Measurements from ENCODE around the gene TBR1. TPM values are rescaled to one million over a fixed set of nuclear protein-coding genes. Genes with fewer than 3 reads are reported as not detected.

TBR1 gene
- total and polyA plus RNA-seq, 2 experiments from 2014 or later, result not detected

DNA sequence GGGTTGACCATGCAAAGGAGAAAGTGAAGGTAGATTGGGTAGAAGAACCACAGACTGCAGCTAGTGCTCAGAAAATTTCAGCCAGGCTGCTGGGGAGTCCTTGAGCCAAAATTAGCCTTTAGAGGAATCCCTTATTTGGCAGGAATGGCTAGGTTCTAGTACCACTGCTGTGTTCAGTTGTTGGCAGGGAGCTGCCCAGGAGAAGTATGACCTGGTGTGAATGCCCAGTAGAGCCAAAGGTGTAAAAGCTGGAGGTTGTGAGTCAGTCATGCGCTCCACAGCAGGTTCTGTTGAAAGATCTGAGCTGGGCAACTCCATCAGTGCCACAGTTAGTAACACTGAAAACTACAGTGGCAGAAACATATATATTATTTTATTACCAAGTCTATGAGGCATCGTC, 36.4 kb upstream of the TBR1 start:
- 0 out of 2 replicates have a peak, but pooled peaks cover 3% of the 10 kb centered on the region for H3K79me2 ChIP-seq (replicated peaks; ENCODE audit: insufficient read depth)
- H3K27me3 Mint-ChIP-seq (ENCODE audit: insufficient read depth, low read depth, poor library complexity), result no peaks in the 10 kb centered on the region
- H3K4me1 Mint-ChIP-seq, result peaks cover 15% of the 10 kb centered on the region
- DNase-seq (ENCODE audit: low spot score) (no peak), ATAC-seq (no peak)
- H3K36me3 ChIP-seq (ENCODE audit: insufficient read depth), result no peaks in the 10 kb centered on the region
- H3K9me2 ChIP-seq (ENCODE audit: insufficient read depth), result no peaks in the 10 kb centered on the region
- H3K36me3 Mint-ChIP-seq (ENCODE audit: low read depth), result no peaks in the 10 kb centered on the region; the same call in 2 of the 3 replicates
- TF ChIP-seq ZNF114 (CRISPR knock-in tag; IDR thresholded peaks at IDR 0.05) (no peak), EZH2phosphoT487 (IDR thresholded peaks at IDR 0.05; ENCODE audit: unreplicated experiment) (no peak), JUNB (IDR thresholded peaks at IDR 0.05; ENCODE audit: unreplicated experiment) (no peak), ZNF331 (CRISPR knock-in tag; IDR thresholded peaks at IDR 0.05; ENCODE audit: low read depth) (no peak), CREB1 (CRISPR knock-in tag; IDR thresholded peaks at IDR 0.05; ENCODE audit: low read depth) (no peak), NANOG (IDR thresholded peaks at IDR 0.05; ENCODE audit: borderline replicate concordance) (no peak), STAT1 (IDR thresholded peaks at IDR 0.05; ENCODE audit: unreplicated experiment) (no peak), EZH2 (IDR thresholded peaks at IDR 0.05; ENCODE audit: low read depth, unreplicated experiment) (no peak), POLR2AphosphoS5 (IDR thresholded peaks at IDR 0.05; ENCODE audit: low read depth) (no peak)
- TF ChIP-seq, protein P1, sequence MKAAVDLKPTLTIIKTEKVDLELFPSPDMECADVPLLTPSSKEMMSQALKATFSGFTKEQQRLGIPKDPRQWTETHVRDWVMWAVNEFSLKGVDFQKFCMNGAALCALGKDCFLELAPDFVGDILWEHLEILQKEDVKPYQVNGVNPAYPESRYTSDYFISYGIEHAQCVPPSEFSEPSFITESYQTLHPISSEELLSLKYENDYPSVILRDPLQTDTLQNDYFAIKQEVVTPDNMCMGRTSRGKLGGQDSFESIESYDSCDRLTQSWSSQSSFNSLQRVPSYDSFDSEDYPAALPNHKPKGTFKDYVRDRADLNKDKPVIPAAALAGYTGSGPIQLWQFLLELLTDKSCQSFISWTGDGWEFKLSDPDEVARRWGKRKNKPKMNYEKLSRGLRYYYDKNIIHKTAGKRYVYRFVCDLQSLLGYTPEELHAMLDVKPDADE (IDR thresholded peaks at IDR 0.05), result no peak
- TF ChIP-seq, protein P2, sequence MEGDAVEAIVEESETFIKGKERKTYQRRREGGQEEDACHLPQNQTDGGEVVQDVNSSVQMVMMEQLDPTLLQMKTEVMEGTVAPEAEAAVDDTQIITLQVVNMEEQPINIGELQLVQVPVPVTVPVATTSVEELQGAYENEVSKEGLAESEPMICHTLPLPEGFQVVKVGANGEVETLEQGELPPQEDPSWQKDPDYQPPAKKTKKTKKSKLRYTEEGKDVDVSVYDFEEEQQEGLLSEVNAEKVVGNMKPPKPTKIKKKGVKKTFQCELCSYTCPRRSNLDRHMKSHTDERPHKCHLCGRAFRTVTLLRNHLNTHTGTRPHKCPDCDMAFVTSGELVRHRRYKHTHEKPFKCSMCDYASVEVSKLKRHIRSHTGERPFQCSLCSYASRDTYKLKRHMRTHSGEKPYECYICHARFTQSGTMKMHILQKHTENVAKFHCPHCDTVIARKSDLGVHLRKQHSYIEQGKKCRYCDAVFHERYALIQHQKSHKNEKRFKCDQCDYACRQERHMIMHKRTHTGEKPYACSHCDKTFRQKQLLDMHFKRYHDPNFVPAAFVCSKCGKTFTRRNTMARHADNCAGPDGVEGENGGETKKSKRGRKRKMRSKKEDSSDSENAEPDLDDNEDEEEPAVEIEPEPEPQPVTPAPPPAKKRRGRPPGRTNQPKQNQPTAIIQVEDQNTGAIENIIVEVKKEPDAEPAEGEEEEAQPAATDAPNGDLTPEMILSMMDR (conservative IDR thresholded peaks at IDR 0.05; ENCODE audit: low read depth in 2 of 2), result no peak
- TF ChIP-seq, protein P3, sequence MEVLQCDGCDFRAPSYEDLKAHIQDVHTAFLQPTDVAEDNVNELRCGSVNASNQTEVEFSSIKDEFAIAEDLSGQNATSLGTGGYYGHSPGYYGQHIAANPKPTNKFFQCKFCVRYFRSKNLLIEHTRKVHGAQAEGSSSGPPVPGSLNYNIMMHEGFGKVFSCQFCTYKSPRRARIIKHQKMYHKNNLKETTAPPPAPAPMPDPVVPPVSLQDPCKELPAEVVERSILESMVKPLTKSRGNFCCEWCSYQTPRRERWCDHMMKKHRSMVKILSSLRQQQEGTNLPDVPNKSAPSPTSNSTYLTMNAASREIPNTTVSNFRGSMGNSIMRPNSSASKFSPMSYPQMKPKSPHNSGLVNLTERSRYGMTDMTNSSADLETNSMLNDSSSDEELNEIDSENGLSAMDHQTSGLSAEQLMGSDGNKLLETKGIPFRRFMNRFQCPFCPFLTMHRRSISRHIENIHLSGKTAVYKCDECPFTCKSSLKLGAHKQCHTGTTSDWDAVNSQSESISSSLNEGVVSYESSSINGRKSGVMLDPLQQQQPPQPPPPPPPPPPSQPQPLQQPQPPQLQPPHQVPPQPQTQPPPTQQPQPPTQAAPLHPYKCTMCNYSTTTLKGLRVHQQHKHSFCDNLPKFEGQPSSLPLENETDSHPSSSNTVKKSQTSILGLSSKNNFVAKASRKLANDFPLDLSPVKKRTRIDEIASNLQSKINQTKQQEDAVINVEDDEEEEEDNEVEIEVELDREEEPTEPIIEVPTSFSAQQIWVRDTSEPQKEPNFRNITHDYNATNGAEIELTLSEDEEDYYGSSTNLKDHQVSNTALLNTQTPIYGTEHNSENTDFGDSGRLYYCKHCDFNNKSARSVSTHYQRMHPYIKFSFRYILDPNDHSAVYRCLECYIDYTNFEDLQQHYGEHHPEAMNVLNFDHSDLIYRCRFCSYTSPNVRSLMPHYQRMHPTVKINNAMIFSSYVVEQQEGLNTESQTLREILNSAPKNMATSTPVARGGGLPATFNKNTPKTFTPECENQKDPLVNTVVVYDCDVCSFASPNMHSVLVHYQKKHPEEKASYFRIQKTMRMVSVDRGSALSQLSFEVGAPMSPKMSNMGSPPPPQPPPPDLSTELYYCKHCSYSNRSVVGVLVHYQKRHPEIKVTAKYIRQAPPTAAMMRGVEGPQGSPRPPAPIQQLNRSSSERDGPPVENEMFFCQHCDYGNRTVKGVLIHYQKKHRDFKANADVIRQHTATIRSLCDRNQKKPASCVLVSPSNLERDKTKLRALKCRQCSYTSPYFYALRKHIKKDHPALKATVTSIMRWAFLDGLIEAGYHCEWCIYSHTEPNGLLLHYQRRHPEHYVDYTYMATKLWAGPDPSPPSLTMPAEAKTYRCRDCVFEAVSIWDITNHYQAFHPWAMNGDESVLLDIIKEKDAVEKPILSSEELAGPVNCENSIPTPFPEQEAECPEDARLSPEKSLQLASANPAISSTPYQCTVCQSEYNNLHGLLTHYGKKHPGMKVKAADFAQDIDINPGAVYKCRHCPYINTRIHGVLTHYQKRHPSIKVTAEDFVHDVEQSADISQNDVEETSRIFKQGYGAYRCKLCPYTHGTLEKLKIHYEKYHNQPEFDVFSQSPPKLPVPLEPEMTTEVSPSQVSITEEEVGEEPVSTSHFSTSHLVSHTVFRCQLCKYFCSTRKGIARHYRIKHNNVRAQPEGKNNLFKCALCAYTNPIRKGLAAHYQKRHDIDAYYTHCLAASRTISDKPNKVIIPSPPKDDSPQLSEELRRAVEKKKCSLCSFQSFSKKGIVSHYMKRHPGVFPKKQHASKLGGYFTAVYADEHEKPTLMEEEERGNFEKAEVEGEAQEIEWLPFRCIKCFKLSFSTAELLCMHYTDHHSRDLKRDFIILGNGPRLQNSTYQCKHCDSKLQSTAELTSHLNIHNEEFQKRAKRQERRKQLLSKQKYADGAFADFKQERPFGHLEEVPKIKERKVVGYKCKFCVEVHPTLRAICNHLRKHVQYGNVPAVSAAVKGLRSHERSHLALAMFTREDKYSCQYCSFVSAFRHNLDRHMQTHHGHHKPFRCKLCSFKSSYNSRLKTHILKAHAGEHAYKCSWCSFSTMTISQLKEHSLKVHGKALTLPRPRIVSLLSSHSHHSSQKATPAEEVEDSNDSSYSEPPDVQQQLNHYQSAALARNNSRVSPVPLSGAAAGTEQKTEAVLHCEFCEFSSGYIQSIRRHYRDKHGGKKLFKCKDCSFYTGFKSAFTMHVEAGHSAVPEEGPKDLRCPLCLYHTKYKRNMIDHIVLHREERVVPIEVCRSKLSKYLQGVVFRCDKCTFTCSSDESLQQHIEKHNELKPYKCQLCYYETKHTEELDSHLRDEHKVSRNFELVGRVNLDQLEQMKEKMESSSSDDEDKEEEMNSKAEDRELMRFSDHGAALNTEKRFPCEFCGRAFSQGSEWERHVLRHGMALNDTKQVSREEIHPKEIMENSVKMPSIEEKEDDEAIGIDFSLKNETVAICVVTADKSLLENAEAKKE (CRISPR knock-in tag; IDR thresholded peaks at IDR 0.05), result no peak
- TF ChIP-seq, protein P4, sequence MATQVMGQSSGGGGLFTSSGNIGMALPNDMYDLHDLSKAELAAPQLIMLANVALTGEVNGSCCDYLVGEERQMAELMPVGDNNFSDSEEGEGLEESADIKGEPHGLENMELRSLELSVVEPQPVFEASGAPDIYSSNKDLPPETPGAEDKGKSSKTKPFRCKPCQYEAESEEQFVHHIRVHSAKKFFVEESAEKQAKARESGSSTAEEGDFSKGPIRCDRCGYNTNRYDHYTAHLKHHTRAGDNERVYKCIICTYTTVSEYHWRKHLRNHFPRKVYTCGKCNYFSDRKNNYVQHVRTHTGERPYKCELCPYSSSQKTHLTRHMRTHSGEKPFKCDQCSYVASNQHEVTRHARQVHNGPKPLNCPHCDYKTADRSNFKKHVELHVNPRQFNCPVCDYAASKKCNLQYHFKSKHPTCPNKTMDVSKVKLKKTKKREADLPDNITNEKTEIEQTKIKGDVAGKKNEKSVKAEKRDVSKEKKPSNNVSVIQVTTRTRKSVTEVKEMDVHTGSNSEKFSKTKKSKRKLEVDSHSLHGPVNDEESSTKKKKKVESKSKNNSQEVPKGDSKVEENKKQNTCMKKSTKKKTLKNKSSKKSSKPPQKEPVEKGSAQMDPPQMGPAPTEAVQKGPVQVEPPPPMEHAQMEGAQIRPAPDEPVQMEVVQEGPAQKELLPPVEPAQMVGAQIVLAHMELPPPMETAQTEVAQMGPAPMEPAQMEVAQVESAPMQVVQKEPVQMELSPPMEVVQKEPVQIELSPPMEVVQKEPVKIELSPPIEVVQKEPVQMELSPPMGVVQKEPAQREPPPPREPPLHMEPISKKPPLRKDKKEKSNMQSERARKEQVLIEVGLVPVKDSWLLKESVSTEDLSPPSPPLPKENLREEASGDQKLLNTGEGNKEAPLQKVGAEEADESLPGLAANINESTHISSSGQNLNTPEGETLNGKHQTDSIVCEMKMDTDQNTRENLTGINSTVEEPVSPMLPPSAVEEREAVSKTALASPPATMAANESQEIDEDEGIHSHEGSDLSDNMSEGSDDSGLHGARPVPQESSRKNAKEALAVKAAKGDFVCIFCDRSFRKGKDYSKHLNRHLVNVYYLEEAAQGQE (IDR thresholded peaks at IDR 0.05; ENCODE audit: unreplicated experiment), result no peak
- H3K4me3 ChIP-seq, result no peak overlapping the region
- H3K27ac Mint-ChIP-seq, result no peak overlapping the region
- H3K4me3 Mint-ChIP-seq, result no peak overlapping the region
- no peaks in the 10 kb centered on the region for H3K27me3 ChIP-seq (ENCODE audit: insufficient read depth)
- no peaks in the 10 kb centered on the region; the same call in 1 of the 2 replicates for H4K20me1 ChIP-seq (replicated peaks; ENCODE audit: insufficient read depth)
- no peak overlapping the region for H3K4me2 ChIP-seq
- H3K27ac ChIP-seq (ENCODE audit: low read depth), result no peak overlapping the region
- peaks cover 6% of the 10 kb centered on the region for H3K4me1 ChIP-seq (ENCODE audit: insufficient read depth)
- H3K9me3 Mint-ChIP-seq, result no peaks in the 10 kb centered on the region
- H2AFZ ChIP-seq, result no peak overlapping the region
- no peaks in the 10 kb centered on the region for H3F3A ChIP-seq (replicated peaks; ENCODE audit: low read depth)

Measured in GM23338 (cell line).